Kidney (tissue), 14 donors: Measurements from ENCODE around the gene HSP90AA1. TPM values are rescaled to one million over a fixed set of nuclear protein-coding genes. Genes with fewer than 3 reads are reported as not detected.
"Not testable (repeated sequence)": the region's sequence is repeated elsewhere in the genome, so short reads cannot be mapped to it uniquely, and the experiment has no call there.

ENCODE experiments used
- DNase-seq, 5 donors: peaks; one replicate each; pipeline ENCODE4 v3.0.0-alpha.2; 2013 to 2020
- FAIRE-seq: peaks from 2 replicates; lab custom pipeline; 2012; peaks lifted over from hg19 to GRCh38; lab: Jason Lieb, UNC
- H3K27ac ChIP-seq, 2 donors: one replicate each; pipeline ENCODE4 v1.7.0; 2013; ENCODE audit warnings: low read depth in 2 of 2, low read length in 2 of 2, inconsistent platforms in 1 of 2
- H3K27me3 ChIP-seq: one replicate; pipeline ENCODE4 v1.7.1; 2013; ENCODE audit warnings: low read length, inconsistent platforms; ENCODE audit not compliant: control insufficient read depth, insufficient read depth
- H3K36me3 ChIP-seq, 3 donors: one replicate each; pipeline versions ENCODE4 v1.7.0 to v1.7.1; 2013; ENCODE audit warnings: low read length in 3 of 3, control low read depth in 1 of 3, inconsistent platforms in 1 of 3; ENCODE audit not compliant: insufficient read depth in 3 of 3, control insufficient read depth in 2 of 3
- H3K4me1 ChIP-seq, 3 donors: one replicate each; pipeline versions ENCODE4 v1.7.0 to v1.7.1; 2013; ENCODE audit warnings: low read length in 3 of 3, inconsistent platforms in 1 of 3, low read depth in 1 of 3; ENCODE audit not compliant: control insufficient read depth in 2 of 3, insufficient read depth in 2 of 3
- H3K4me3 ChIP-seq, 3 donors: one replicate each; pipeline versions ENCODE4 v1.7.0 to v1.8.1; 2013; ENCODE audit warnings: low read length in 3 of 3, control low read depth in 1 of 3, inconsistent platforms in 1 of 3
- H3K9ac ChIP-seq, 3 donors: one replicate each; pipeline versions ENCODE4 v1.7.0 to v1.7.1; 2013; ENCODE audit warnings: low read length in 3 of 3, control low read depth in 1 of 3, inconsistent platforms in 1 of 3
- H3K9me3 ChIP-seq, 3 donors: one replicate each; pipeline versions ENCODE4 v1.7.0 to v1.7.1; 2013; ENCODE audit warnings: low read length in 3 of 3, control low read depth in 1 of 3, inconsistent platforms in 1 of 3; ENCODE audit not compliant: control insufficient read depth in 2 of 3, insufficient read depth in 1 of 3
- intact Hi-C: fragments of 100-400 bp; cut with DNase I; formaldehyde crosslinking; loops from one replicate; pipeline ENCODE4 v1.11.1; 2022
- polyA plus RNA-seq: library from polyadenylated mRNA; stranded (reverse); fragments of 350-450 nt; fragmentation: Illumina TruSeq; extraction: RNeasy Lipid Tissue Mini Kit (QIAGEN cat#74804); gene quantifications from one replicate; pipeline ENCODE4 v1.2.3, GENCODE V29; 2014; ENCODE audit warnings: low read depth, low replicate concordance; ENCODE audit not compliant: insufficient read depth
- total RNA-seq: library from RNA; stranded (reverse); fragmentation: NEBNext Ultra II Directional; extraction: Animal tissue kit (Norgen Biotek cat#: 25700); gene quantifications from one replicate; pipeline ENCODE4 v1.2.1, GENCODE V29; 2021
- TF ChIP-seq, protein P1 (sequence below): IDR thresholded peaks from 3 replicates; pipeline ENCODE4 v1.5.1; 2012; ENCODE audit warnings: mild to moderate bottlenecking, moderate library complexity, borderline replicate concordance; ENCODE audit not compliant: insufficient read depth; ENCODE audit errors: extremely low read depth
- donor health status: control.
- donor health status: control.
- donor health status: control.
- donor health status: control.
- donor health status: control.
- donor health status: DM: yes; HTN: yes; CAD: no.
- donor health status: Normal renal cell carcinoma (clear cell type).

Gene HSP90AA1
- total and polyA plus RNA-seq, 2 donors from 2014 or later, result 409 to 455 TPM

DNA sequence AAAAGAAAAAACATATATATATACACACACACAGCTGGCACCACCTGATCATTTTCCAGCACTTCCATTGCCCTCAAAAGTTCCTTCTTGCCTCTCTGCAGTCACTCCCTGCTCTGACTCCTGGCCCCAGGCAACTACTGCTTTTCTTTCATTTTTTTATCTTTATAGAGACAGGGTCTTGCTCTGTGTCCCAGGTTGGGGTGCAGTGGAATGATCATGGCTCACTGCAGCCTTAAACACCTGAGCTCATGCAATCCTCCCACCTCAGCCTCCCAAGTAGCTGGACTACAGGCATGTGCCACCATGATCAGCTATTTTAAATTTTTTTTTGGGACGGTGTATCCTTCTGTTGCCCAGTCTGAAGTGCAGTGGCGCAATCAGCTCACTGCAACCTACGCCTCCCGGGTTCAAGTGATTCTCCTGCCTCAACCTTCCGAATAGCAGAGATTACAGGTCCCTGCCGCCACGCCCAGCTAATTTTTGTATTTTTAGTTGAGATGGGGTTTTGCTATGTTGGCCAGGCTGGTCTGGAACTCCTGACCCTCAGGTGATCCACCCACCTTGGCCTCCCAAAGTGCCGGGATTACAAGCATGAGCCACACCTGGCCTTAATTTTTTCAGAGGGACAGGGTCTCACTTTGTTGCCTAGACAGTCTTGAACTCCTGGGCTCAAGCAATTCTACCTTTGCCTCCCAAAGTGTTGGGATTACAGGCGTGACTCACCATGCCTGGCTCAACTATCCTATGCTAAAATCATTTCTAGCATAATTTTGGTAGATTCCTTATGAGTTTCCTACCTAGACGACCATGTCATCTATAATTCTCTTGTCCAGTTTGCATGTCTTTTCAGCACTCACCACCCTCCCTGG is 7.8 kb downstream of the HSP90AA1 start:
- intact Hi-C loops, result no loop called here
- Histone ChIP-seq H3K27ac (no peak overlapping the region), H3K36me3 (peaks cover 27 to 49% (median 40%) of the 10 kb centered on the region in 3 donors), H3K4me3 (no peak overlapping the region), H3K4me1 (peaks cover 0 to 8% (median 6%) of the 10 kb centered on the region in 3 donors), H3K9me3 (no peaks in the 10 kb centered on the region), H3K9ac (no peak overlapping the region), H3K27me3 (no peaks in the 10 kb centered on the region)
- FAIRE-seq (no peak), DNase-seq (no peak)
- TF ChIP-seq, protein P1, sequence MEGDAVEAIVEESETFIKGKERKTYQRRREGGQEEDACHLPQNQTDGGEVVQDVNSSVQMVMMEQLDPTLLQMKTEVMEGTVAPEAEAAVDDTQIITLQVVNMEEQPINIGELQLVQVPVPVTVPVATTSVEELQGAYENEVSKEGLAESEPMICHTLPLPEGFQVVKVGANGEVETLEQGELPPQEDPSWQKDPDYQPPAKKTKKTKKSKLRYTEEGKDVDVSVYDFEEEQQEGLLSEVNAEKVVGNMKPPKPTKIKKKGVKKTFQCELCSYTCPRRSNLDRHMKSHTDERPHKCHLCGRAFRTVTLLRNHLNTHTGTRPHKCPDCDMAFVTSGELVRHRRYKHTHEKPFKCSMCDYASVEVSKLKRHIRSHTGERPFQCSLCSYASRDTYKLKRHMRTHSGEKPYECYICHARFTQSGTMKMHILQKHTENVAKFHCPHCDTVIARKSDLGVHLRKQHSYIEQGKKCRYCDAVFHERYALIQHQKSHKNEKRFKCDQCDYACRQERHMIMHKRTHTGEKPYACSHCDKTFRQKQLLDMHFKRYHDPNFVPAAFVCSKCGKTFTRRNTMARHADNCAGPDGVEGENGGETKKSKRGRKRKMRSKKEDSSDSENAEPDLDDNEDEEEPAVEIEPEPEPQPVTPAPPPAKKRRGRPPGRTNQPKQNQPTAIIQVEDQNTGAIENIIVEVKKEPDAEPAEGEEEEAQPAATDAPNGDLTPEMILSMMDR, result no peak

DNA sequence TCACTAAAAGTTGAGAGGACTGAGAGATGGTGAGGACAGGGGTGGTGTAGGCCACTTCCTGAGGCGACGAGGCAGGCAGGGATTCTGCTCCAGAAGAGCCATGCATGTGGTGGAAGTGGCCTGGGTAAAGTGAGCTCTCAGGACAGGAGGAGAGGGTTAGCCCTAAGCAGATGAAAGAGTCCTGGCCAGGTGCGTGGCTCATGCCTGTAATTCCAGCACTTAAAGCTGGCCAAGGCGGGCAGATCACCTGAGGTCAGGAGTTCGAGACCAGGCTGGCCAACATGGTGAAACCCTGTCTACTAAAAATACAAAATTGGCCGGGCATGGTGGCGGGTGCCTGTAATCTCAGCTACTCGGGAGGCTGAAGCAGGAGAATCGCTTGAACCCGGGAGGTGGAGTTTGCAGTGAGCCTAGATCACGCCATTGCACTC is 8.5 kb downstream of the HSP90AA1 start:
- H3K9ac ChIP-seq, H3K9me3 ChIP-seq, FAIRE-seq, H3K27me3 ChIP-seq, H3K27ac ChIP-seq, H3K4me3 ChIP-seq, intact Hi-C loops, DNase-seq, H3K4me1 ChIP-seq: not testable (repeated sequence)
- H3K36me3 ChIP-seq, result peaks cover 23 to 42% (median 34%) of the 10 kb centered on the region in 3 donors

DNA sequence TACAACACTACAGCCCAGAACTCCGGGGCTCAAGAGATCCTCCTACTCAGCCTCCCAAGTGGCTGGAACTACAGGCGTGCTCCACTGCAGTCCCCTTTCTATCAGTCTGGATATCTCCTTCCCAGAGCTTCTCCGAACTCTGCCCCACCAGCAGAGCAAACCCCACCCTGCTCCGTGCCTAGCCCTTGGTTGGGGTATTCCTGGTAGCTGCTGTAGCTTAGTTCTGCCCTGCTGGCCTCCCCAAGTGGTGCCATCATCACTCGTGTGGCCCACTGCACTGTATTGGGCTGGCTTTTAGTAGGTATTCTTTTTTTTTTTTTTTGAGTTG is 9.5 kb downstream of the HSP90AA1 start:
- Histone ChIP-seq H3K36me3 (peaks cover 16 to 32% (median 27%) of the 10 kb centered on the region in 3 donors), H3K4me1 (no peaks in the 10 kb centered on the region), H3K9me3 (no peaks in the 10 kb centered on the region), H3K27me3 (no peaks in the 10 kb centered on the region), H3K27ac (no peak overlapping the region), H3K4me3 (no peak overlapping the region), H3K9ac (no peak overlapping the region)
- DNase-seq, result peak in 1 of 5 donors; percentile 25
- intact Hi-C loops, result no loop called here
- TF ChIP-seq, protein P1, result no peak
- FAIRE-seq, result no peak

DNA sequence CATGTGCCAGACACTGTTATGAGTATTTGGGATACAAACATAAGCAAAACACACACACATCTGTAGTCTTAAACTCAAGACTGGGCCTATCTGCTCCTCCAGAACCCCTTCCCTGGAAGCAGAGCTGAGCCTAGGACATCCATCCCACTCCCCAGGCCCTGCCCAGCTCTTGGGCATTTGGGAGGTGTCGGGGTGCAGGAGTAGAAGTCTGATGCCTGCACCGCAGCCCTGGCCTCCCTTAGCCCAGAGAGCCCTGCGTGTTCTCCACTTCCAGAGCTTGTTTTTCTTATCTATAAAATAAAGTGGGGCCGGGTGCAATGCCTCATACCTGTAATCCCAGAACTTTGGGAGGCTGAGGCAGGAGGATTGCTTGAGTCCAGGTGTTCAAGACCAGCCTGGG is 11.7 kb downstream of the HSP90AA1 start:
- DNase-seq (peak in 1 of 5 donors; percentile 7), FAIRE-seq (no peak)
- no peaks in the 10 kb centered on the region for H3K4me1 ChIP-seq
- H3K27ac ChIP-seq, result no peak overlapping the region
- no peak overlapping the region for H3K4me3 ChIP-seq
- H3K36me3 ChIP-seq, result peaks cover 4 to 11% (median 7%) of the 10 kb centered on the region in 3 donors
- no peak overlapping the region for H3K9ac ChIP-seq
- intact Hi-C loops, result no loop called here
- H3K27me3 ChIP-seq, result no peaks in the 10 kb centered on the region
- TF ChIP-seq, protein P1, result no peak
- H3K9me3 ChIP-seq, result no peaks in the 10 kb centered on the region
